Measurements from ENCODE around the gene PLPP6.

- no peak for TF ChIP-seq EZH2 (IDR thresholded peaks at IDR 0.05; ENCODE audit: borderline replicate concordance, low read depth, low read length, severe bottlenecking)
- no peak for TF ChIP-seq CTCF (IDR thresholded peaks at IDR 0.05; ENCODE audit: extremely low read depth in 1 of 2, insufficient read depth in 1 of 2, low read depth in 1 of 2, low read length in 2 of 2)
- no peak for TF ChIP-seq POLR2AphosphoS5 (IDR thresholded peaks at IDR 0.05; ENCODE audit: insufficient read depth, low read depth, low read length)
- no peak for TF ChIP-seq POLR2A (IDR thresholded peaks at IDR 0.05; ENCODE audit: low read depth, low read length)
- no peak for TF ChIP-seq FOS (IDR thresholded peaks at IDR 0.05; ENCODE audit: borderline replicate concordance, insufficient read depth, low read length)
Measured at GRCh38 chr9:4657426-4658159, 4.5 kb upstream of the PLPP6 start.
